Caco-2 (cell line): ENCODE results near the gene FBLIM1. TPM values are rescaled to one million over a fixed set of nuclear protein-coding genes. Genes with fewer than 3 reads are reported as not detected.

Source experiments
- BruUV-seq: library from RNA; stranded (reverse); fragments of 400-500 nt; replicated peaks from 2 replicates; lab custom pipeline; 2021; lab: Mats Ljungman, UMichigan
- CTCF ChIA-PET: fragments of 300-600 bp; sonication (Branson Sonifier 250); formaldehyde crosslinking; loops from one replicate; lab custom pipeline; 2022; ENCODE audit warnings: antibody characterized with exemption; lab: Charles Lee
- POLR2A ChIA-PET: fragments of 300-600 bp; sonication (Branson Sonifier 250); formaldehyde crosslinking; loops from one replicate; lab custom pipeline; 2022; ENCODE audit warnings: antibody characterized with exemption; lab: Charles Lee
- DNase-seq, 2 experiments: peaks; one replicate each; pipeline versions ENCODE4 v3.0.0 to v3.0.0-alpha.2; 2020 to 2022
- H3K27me3 ChIP-seq: replicated peaks from 2 replicates; pipeline ENCODE4 v1.6.0; 2011; ENCODE audit warnings: low read length; ENCODE audit not compliant: control insufficient read depth, insufficient read depth
- H3K36me3 ChIP-seq: 2 replicates; pipeline ENCODE4 v1.5.1; 2011; ENCODE audit warnings: low read length; ENCODE audit not compliant: control insufficient read depth, insufficient read depth
- H3K4me1 ChIP-seq: fragments of 250-450 bp; sonication (Bioruptor Pico); 2 replicates; pipeline ENCODE4 v1.5.1; 2020; ENCODE audit warnings: mild to moderate bottlenecking
- H3K4me3 ChIP-seq: 2 replicates; pipeline ENCODE4 v1.5.1; 2011; ENCODE audit warnings: low read depth, mild to moderate bottlenecking, control low read depth, low read length
- H3K9me3 ChIP-seq: fragments of 250-450 bp; sonication (Bioruptor Pico); 2 replicates; pipeline ENCODE4 v1.5.1; 2020; ENCODE audit warnings: mild to moderate bottlenecking, moderate library complexity
- H3K27ac Mint-ChIP-seq: one replicate; pipeline ENCODE4 v1.8.0; 2022; ENCODE audit warnings: mixed read lengths; ENCODE audit not compliant: unreplicated experiment
- H3K27me3 Mint-ChIP-seq: one replicate; pipeline ENCODE4 v1.8.0; 2022; ENCODE audit warnings: mixed read lengths; ENCODE audit not compliant: insufficient read depth, unreplicated experiment
- H3K36me3 Mint-ChIP-seq: one replicate; pipeline ENCODE4 v1.8.0; 2022; ENCODE audit warnings: mild to moderate bottlenecking, mixed read lengths; ENCODE audit not compliant: insufficient read depth, unreplicated experiment
- H3K4me1 Mint-ChIP-seq: one replicate; pipeline ENCODE4 v1.8.0; 2022; ENCODE audit warnings: low read depth, mixed read lengths; ENCODE audit not compliant: unreplicated experiment
- H3K4me3 Mint-ChIP-seq: one replicate; pipeline ENCODE4 v1.8.0; 2022; ENCODE audit warnings: mild to moderate bottlenecking, moderate library complexity, mixed read lengths; ENCODE audit not compliant: unreplicated experiment
- H3K9me3 Mint-ChIP-seq: one replicate; pipeline ENCODE4 v1.8.0; 2022; ENCODE audit warnings: mixed read lengths; ENCODE audit not compliant: unreplicated experiment
- intact Hi-C: fragments of 100-400 bp; cut with micrococcal nuclease; formaldehyde crosslinking; loops from one replicate; pipeline ENCODE4 v1.10.0; 2022; ENCODE audit not compliant: unreplicated experiment
- total RNA-seq: library from RNA; stranded (reverse); gene quantifications from 2 replicates; pipeline ENCODE4 v1.2.3, GENCODE V29; 2022
- TF ChIP-seq, protein P1 (sequence below), 2 experiments: fragments of 200-600 bp in 1 of 2; IDR thresholded peaks; 1 replicate in 1 of 2; 2 replicates in 1 of 2; pipeline versions ENCODE4 v1.5.1 to v1.8.0; 2011 to 2022; ENCODE audit warnings: antibody characterized with exemption in 1 of 2, control low read depth in 1 of 2, inconsistent platforms in 1 of 2, low read depth in 1 of 2, low read length in 1 of 2, mild to moderate bottlenecking in 1 of 2, moderate library complexity in 1 of 2; ENCODE audit not compliant: insufficient read depth in 1 of 2, severe bottlenecking in 1 of 2, unreplicated experiment in 1 of 2

FBLIM1 gene
- total RNA-seq, 1 experiment from 2014 or later = 5.5 TPM

GRCh38 chr1:15739259-15739658 lies 19.3 kb upstream of the FBLIM1 start:
- Mint-ChIP-seq H3K27me3 (no peaks in the 10 kb centered on the region), H3K27ac (no peak overlapping the region), H3K4me1 (peaks cover 7% of the 10 kb centered on the region), H3K36me3 (peaks cover 7% of the 10 kb centered on the region), H3K4me3 (no peak overlapping the region), H3K9me3 (no peaks in the 10 kb centered on the region)
- H3K4me3 ChIP-seq = no peak overlapping the region
- H3K27me3 ChIP-seq = no peaks in the 10 kb centered on the region
- H3K36me3 ChIP-seq = no peaks in the 10 kb centered on the region
- TF ChIP-seq, protein P1, sequence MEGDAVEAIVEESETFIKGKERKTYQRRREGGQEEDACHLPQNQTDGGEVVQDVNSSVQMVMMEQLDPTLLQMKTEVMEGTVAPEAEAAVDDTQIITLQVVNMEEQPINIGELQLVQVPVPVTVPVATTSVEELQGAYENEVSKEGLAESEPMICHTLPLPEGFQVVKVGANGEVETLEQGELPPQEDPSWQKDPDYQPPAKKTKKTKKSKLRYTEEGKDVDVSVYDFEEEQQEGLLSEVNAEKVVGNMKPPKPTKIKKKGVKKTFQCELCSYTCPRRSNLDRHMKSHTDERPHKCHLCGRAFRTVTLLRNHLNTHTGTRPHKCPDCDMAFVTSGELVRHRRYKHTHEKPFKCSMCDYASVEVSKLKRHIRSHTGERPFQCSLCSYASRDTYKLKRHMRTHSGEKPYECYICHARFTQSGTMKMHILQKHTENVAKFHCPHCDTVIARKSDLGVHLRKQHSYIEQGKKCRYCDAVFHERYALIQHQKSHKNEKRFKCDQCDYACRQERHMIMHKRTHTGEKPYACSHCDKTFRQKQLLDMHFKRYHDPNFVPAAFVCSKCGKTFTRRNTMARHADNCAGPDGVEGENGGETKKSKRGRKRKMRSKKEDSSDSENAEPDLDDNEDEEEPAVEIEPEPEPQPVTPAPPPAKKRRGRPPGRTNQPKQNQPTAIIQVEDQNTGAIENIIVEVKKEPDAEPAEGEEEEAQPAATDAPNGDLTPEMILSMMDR (IDR thresholded peaks at IDR 0.05; ENCODE audit: insufficient read depth in 1 of 2, low read depth in 1 of 2, low read length in 1 of 2, severe bottlenecking in 1 of 2, unreplicated experiment in 1 of 2) = no peak
- intact Hi-C loops = no loop called here
- no TSS peak for BruUV-seq
- H3K9me3 ChIP-seq = no peaks in the 10 kb centered on the region
- ChIA-PET CTCF (interaction anchor here (0.6 kb wide), 1 partner anchor 37 kb away, joined by 5 read pairs; no protein-coding TSS in a partner anchor), POLR2A (no interaction called here)
- peaks cover 27% of the 10 kb centered on the region for H3K4me1 ChIP-seq
- no peak for DNase-seq

DNA sequence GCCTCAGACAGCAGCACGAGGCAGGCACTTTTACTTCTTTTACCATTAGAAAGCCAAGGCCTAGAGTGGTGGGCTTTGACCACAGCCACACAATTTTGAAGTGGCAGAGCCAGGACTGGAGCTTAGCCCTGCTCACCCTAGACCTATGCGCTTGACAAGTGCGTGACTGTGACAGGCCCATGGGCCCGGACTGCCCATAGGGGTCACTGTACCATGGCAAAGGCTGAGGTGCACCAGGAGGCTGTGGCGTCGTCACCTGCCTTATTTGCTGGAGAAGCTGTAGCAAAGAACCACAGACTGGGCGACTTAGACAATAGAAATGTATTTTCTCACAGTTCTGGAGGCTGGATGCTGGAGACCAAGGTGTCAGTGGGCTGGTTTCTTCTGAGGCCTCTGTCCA lies 18.9 kb upstream of the FBLIM1 start:
- Mint-ChIP-seq H3K27me3 (no peaks in the 10 kb centered on the region), H3K36me3 (peaks cover 7% of the 10 kb centered on the region), H3K4me3 (no peak overlapping the region), H3K9me3 (no peaks in the 10 kb centered on the region), H3K27ac (no peak overlapping the region), H3K4me1 (peaks cover 7% of the 10 kb centered on the region)
- ChIA-PET CTCF (interaction anchor here (0.6 kb wide), 1 partner anchor 37 kb away, joined by 5 read pairs; no protein-coding TSS in a partner anchor), POLR2A (no interaction called here)
- TF ChIP-seq, protein P1 (IDR thresholded peaks at IDR 0.05; ENCODE audit: insufficient read depth in 1 of 2, low read depth in 1 of 2, low read length in 1 of 2, severe bottlenecking in 1 of 2, unreplicated experiment in 1 of 2) = no peak
- BruUV-seq = no TSS peak
- H3K4me1 ChIP-seq = peaks cover 22% of the 10 kb centered on the region
- no peaks in the 10 kb centered on the region for H3K36me3 ChIP-seq
- no peaks in the 10 kb centered on the region for H3K27me3 ChIP-seq
- DNase-seq = peak in 1 of 2 experiments; percentile 27
- intact Hi-C loops = loop anchor here (2.0 to 10.0 kb wide), 2 partner anchors 55 to 145 kb away; partner anchors contain the start of gene PLEKHM2
- H3K9me3 ChIP-seq = no peaks in the 10 kb centered on the region
- no peak overlapping the region for H3K4me3 ChIP-seq

DNA sequence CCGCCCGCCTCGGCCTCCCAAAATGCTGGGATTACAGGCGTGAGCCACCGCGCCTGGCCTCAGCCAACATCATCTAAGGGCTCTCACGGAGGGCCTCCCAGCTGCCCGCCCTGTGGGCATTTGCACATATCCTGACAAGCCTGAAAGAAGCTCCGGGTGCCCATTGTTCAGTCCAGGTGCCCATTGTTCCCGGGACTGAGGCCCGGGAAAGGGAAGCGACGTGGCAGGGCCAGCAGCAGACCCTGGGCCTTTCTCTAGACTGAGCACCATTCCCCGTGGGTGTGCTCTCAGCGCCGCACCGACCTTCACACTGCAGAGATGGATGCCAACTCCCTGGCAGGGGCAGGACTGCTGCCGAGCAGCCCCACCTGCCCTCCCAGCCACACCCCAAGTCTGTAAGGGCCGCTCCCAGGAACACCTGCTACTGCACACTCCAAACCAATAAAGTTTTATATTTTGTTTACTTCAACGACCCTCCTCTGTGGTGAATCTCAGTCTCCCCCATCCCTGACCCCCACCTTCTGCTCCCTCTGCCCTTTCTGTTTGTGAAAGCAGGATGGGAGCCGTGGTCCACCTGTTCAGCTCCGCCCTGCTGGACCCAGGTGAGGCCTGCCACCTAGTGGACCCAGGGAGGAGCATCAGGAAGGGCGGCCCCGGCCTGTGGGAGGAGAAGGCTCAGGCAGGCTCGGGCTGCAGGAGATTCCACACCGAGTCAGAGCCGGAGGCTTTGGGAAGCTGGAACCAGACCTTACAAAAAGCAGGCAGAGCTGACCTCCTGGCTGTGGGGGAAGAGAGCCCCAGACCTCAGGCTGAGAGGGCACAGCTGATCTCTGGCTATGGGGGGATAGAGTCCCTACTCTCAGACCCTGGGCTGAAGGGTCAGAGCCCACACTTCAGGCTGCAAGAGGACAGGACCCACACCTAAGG lies 17.4 kb upstream of the FBLIM1 start:
- Histone ChIP-seq H3K36me3 (no peaks in the 10 kb centered on the region), H3K27me3 (no peaks in the 10 kb centered on the region), H3K4me1 (peaks cover 17% of the 10 kb centered on the region), H3K9me3 (no peaks in the 10 kb centered on the region), H3K4me3 (peak overlapping the region; percentile 0; the same call in 1 of the 2 replicates)
- peaks cover 7% of the 10 kb centered on the region for H3K36me3 Mint-ChIP-seq
- no TSS peak for BruUV-seq
- H3K9me3 Mint-ChIP-seq = no peaks in the 10 kb centered on the region
- DNase-seq = peak; percentile 89
- intact Hi-C loops = loop anchor here (1.0 to 10.0 kb wide), 3 partner anchors 56 to 215 kb away; partner anchors contain the start of genes DNAJC16 and PLEKHM2
- H3K4me1 Mint-ChIP-seq = peaks cover 7% of the 10 kb centered on the region
- TF ChIP-seq, protein P1 (IDR thresholded peaks at IDR 0.05; ENCODE audit: insufficient read depth in 1 of 2, low read depth in 1 of 2, low read length in 1 of 2, severe bottlenecking in 1 of 2, unreplicated experiment in 1 of 2) = peak; percentile 82 to 92
- H3K27me3 Mint-ChIP-seq = no peaks in the 10 kb centered on the region
- peak overlapping the region; percentile 82 for H3K27ac Mint-ChIP-seq
- ChIA-PET CTCF (interaction anchor here (0.7 to 1.5 kb wide), 8 partner anchors 51 to 418 kb away, joined by 3 to 9 read pairs (median 6); no protein-coding TSS in a partner anchor), POLR2A (no interaction called here)
- peak overlapping the region; percentile 66 for H3K4me3 Mint-ChIP-seq
